WERI-Rb-1 (cell line): ENCODE results near the gene SORBS1.

Experiments used
- DNase-seq: peaks from one replicate; pipeline ENCODE4 v3.0.0-alpha.2; 2020
- H3K27ac ChIP-seq: fragments of 250-450 bp; sonication (Bioruptor Pico); 2 replicates; pipeline ENCODE4 v1.5.1; 2020; ENCODE audit warnings: mild to moderate bottlenecking, moderate library complexity
- H3K27me3 ChIP-seq: fragments of 250-450 bp; sonication (Bioruptor Pico); 2 replicates; pipeline ENCODE4 v1.5.1; 2021; ENCODE audit warnings: mild to moderate bottlenecking, low read depth, moderate library complexity; ENCODE audit not compliant: insufficient read depth, severe bottlenecking
- H3K36me3 ChIP-seq: fragments of 250-450 bp; sonication (Bioruptor Pico); 2 replicates; pipeline ENCODE4 v1.5.1; 2020; ENCODE audit warnings: mild to moderate bottlenecking, moderate library complexity
- H3K4me3 ChIP-seq: 2 replicates; pipeline ENCODE4 v1.5.1; 2011; ENCODE audit warnings: low read depth, mild to moderate bottlenecking, control low read depth, low read length
- H3K9me3 ChIP-seq: fragments of 250-450 bp; sonication (Bioruptor Pico); 2 replicates; pipeline ENCODE4 v1.5.1; 2021; ENCODE audit warnings: mild to moderate bottlenecking, moderate library complexity; ENCODE audit not compliant: severe bottlenecking
- CTCF ChIP-seq: IDR thresholded peaks from 2 replicates; pipeline ENCODE4 v1.5.1; 2011; ENCODE audit warnings: low read depth, mild to moderate bottlenecking, control low read depth, inconsistent platforms, low read length

Gene SORBS1

DNA sequence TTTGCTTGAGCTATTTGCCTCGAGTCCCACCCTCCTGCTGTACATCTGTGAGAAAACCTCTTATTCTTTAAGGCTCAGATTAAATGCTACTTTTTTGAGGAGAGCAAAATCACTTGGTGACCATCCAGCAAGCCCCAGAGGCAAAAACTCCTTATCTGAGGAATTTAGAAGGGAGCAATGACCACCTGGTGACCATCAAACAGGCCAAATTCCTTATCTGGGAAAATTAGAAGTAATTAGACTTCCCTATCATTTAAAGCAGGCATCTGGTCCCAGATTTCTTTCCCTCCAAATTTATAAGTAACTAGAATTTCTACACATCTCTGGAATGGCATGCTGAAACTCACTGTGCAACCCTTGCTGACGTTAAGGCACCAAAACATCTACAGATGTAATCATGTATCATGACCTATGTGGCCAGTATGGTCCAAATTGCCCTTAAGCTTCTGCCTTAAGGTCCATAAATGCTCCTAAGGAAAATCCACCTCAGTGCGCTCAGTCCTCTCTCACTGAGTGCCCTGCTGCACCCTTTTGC, 229.5 kb downstream of the SORBS1 start:
- Histone ChIP-seq H3K4me3 (no peak overlapping the region), H3K27ac (no peak overlapping the region), H3K9me3 (no peaks in the 10 kb centered on the region), H3K27me3 (no peaks in the 10 kb centered on the region), H3K36me3 (no peaks in the 10 kb centered on the region)
- TF ChIP-seq CTCF, result no peak
- no peak for DNase-seq

DNA sequence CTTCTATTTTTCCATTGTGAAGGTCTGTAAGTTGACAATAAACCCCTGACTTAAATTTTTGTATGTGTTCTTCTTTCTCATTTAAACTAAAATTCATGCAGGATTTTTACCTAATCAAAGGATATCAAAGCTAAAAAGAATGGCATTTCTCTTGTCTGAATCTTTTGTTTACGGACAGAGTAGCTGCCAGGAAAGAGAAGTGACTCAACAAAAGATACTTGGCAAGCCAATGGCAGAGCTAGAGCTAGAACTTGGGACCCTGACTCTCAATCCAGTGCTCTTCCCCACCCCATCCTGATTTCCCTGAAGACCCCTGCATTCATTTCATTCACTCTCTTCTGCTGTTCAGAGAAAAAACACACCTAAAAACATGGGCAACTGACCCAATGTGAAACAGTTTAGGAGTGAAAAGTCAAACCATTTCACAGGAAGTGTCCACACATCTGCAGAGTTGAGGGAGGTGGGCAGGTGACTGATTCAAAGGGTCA, 230.2 kb downstream of the SORBS1 start:
- no peaks in the 10 kb centered on the region for H3K9me3 ChIP-seq
- H3K36me3 ChIP-seq, result no peaks in the 10 kb centered on the region
- H3K27ac ChIP-seq, result no peak overlapping the region
- DNase-seq, result no peak
- TF ChIP-seq CTCF, result no peak
- H3K27me3 ChIP-seq, result no peaks in the 10 kb centered on the region
- H3K4me3 ChIP-seq, result no peak overlapping the region

DNA sequence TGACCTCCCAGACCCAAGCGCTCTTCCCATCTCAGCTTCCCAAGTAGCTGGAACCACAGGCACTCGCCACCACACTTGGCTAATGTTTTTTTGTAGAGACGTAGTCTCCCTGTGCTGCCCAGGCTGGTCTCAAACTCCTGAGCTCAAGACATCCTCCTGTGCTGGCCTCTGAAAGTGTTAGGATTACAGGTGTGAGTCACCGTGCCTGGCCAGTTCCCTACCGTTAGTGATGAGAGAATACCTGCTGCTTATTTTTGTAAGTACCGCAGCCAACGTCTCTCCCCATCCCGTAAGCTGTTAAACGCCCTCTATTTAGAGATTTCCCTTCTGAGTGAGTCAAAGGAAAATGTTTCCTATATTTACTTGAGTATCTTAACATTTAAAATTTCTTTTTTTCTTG, 231.9 kb downstream of the SORBS1 start:
- Histone ChIP-seq H3K27me3 (no peaks in the 10 kb centered on the region), H3K9me3 (no peaks in the 10 kb centered on the region), H3K36me3 (no peaks in the 10 kb centered on the region), H3K4me3 (no peak overlapping the region), H3K27ac (no peak overlapping the region)
- no peak for TF ChIP-seq CTCF
- DNase-seq, result no peak

GRCh38 chr10:95328013-95328412, 233.2 kb downstream of the SORBS1 start:
- Histone ChIP-seq H3K9me3 (no peaks in the 10 kb centered on the region), H3K36me3 (no peaks in the 10 kb centered on the region), H3K27me3 (no peaks in the 10 kb centered on the region), H3K4me3 (no peak overlapping the region; the same call in 1 of the 2 replicates), H3K27ac (peak overlapping the region; percentile 62)
- no peak for DNase-seq
- TF ChIP-seq CTCF, result no peak

- Histone ChIP-seq H3K27me3 (no peaks in the 10 kb centered on the region), H3K9me3 (no peaks in the 10 kb centered on the region), H3K27ac (peak overlapping the region; percentile 62), H3K4me3 (no peak overlapping the region), H3K36me3 (no peaks in the 10 kb centered on the region)
- DNase-seq, result peak; percentile 94
- TF ChIP-seq CTCF, result no peak
Measured at GRCh38 chr10:95327367-95327766, 233.8 kb downstream of the SORBS1 start.

- H3K27ac ChIP-seq, result peak overlapping the region; percentile 62; the same call in 1 of the 2 replicates
- no peak for TF ChIP-seq CTCF
- no peaks in the 10 kb centered on the region for H3K36me3 ChIP-seq
- H3K9me3 ChIP-seq, result no peaks in the 10 kb centered on the region
- no peak for DNase-seq
- no peak overlapping the region for H3K4me3 ChIP-seq
- H3K27me3 ChIP-seq, result no peaks in the 10 kb centered on the region
Measured at GRCh38 chr10:95326396-95326795, 234.8 kb downstream of the SORBS1 start.
